SK-N-MC (cell line): Measurements from ENCODE around the gene MRPL44.

Experiments used
- EZH2 ChIP-seq: fragments of 200-600 bp; sonication (generic); IDR thresholded peaks from one replicate; pipeline ENCODE4 v1.6.1; 2017; ENCODE audit warnings: antibody characterized with exemption
- FOXP2 ChIP-seq: optimal IDR thresholded peaks from 2 replicates; pipeline ENCODE3; 2011; ENCODE audit warnings: mild to moderate bottlenecking, moderate library complexity; ENCODE audit not compliant: insufficient read depth; ENCODE audit errors: extremely low read length, control extremely low read depth
- POLR2AphosphoS5 ChIP-seq: IDR thresholded peaks from 2 replicates; pipeline ENCODE4 v1.6.1; 2012; ENCODE audit warnings: mild to moderate bottlenecking, low read depth, low read length, borderline replicate concordance

- TF ChIP-seq POLR2AphosphoS5 (no peak), EZH2 (no peak), FOXP2 (no peak)
Observed at GRCh38 chr2:224009605-224010315, 52.5 kb downstream of the MRPL44 start.
